Spleen (tissue), 11 donors: ENCODE measurements around the gene NOTCH1. TPM values are rescaled to one million over a fixed set of nuclear protein-coding genes. Genes with fewer than 3 reads are reported as not detected.

Experiments
- DNase-seq: peaks from one replicate; pipeline ENCODE4 v3.0.0-alpha.2; 2020
- H3K27ac ChIP-seq, 8 donors: fragments of 200-600 bp; sonication (generic) in 7 of 8; 1 replicate in 4 of 8; 2 replicates in 4 of 8; pipeline versions ENCODE4 v1.5.0 to v1.8.0; 2016 to 2021; ENCODE audit warnings: inconsistent platforms in 4 of 8, mild to moderate bottlenecking in 4 of 8, moderate library complexity in 1 of 8
- H3K27me3 ChIP-seq, 7 donors: fragments of 200-600 bp; sonication (generic) in 6 of 7; replicated peaks in 1 of 7; 1 replicate in 4 of 7; 2 replicates in 3 of 7; pipeline versions ENCODE4 v1.5.0 to v1.8.0; 2016 to 2021; ENCODE audit warnings: inconsistent platforms in 3 of 7, mild to moderate bottlenecking in 1 of 7
- H3K36me3 ChIP-seq, 6 donors: fragments of 200-600 bp; sonication (generic) in 5 of 6; 1 replicate in 4 of 6; 2 replicates in 2 of 6; pipeline versions ENCODE4 v1.5.0 to v1.8.0; 2016 to 2021; ENCODE audit warnings: inconsistent platforms in 2 of 6
- H3K4me1 ChIP-seq, 6 donors: fragments of 200-600 bp; sonication (generic) in 5 of 6; 1 replicate in 3 of 6; 2 replicates in 3 of 6; pipeline versions ENCODE4 v1.5.0 to v1.8.0; 2016 to 2021; ENCODE audit warnings: inconsistent platforms in 3 of 6
- H3K4me3 ChIP-seq, 8 donors: fragments of 200-600 bp; sonication (generic) in 7 of 8; 1 replicate in 4 of 8; 2 replicates in 4 of 8; pipeline versions ENCODE4 v1.5.0 to v1.8.0; 2016 to 2021; ENCODE audit warnings: inconsistent platforms in 4 of 8, mild to moderate bottlenecking in 4 of 8, moderate library complexity in 2 of 8
- H3K9me3 ChIP-seq, 8 donors: fragments of 200-600 bp; sonication (generic) in 7 of 8; 1 replicate in 4 of 8; 2 replicates in 4 of 8; pipeline versions ENCODE4 v1.5.0 to v1.8.0; 2016 to 2021; ENCODE audit warnings: inconsistent platforms in 4 of 8
- CTCF ChIP-seq, 11 experiments: fragments of 200-600 bp in 7 of 11; fragments of 450-650 bp in 4 of 11; sonication (generic) in 4 of 11; IDR thresholded peaks in 8 of 11; conservative IDR thresholded peaks in 3 of 11; 1 replicate in 7 of 11; 2 replicates in 4 of 11; pipeline versions ENCODE4 v1.4.0 to v1.8.0; 2016 to 2021; ENCODE audit warnings: antibody characterized with exemption in 11 of 11, inconsistent platforms in 4 of 11, mild to moderate bottlenecking in 1 of 11
- POLR2A ChIP-seq, 3 donors: fragments of 450-650 bp; IDR thresholded peaks; one replicate each; pipeline ENCODE4 v1.5.1; 2017; ENCODE audit warnings: antibody characterized with exemption in 3 of 3, mild to moderate bottlenecking in 1 of 3
- POLR2AphosphoS5 ChIP-seq, 3 donors: sonication (generic); formaldehyde crosslinking; IDR thresholded peaks; one replicate each; pipeline ENCODE4 v1.5.1; 2017; ENCODE audit warnings: antibody characterized with exemption in 3 of 3
- WGBS, 5 donors: extraction: QIAGEN DNeasy Blood & Tissue Kit in 3 of 5; methylation state at CpG; one replicate each; pipeline versions ENCODE4 v1.1.5 to v1.1.7; 2013 to 2018; 5-methylcytosine and 5-hydroxymethylcytosine counted together
- intact Hi-C: fragments of 100-400 bp; cut with DNase I; formaldehyde crosslinking; loops from one replicate; pipeline ENCODE4 v1.15.0; 2023; ENCODE audit warnings: low total_unique reads
- polyA plus RNA-seq, 3 donors: library from polyadenylated mRNA; stranded (reverse); fragments of 200-250 nt; gene quantifications; one replicate each; pipeline ENCODE4 v1.2.1, GENCODE V29; 2013
- total RNA-seq, 7 donors: library from RNA; depleted of rRNA in 3 of 7; stranded (reverse); fragments of >200 nt in 3 of 7; fragmentation: NEBNext Ultra II Directional in 4 of 7; extraction: Animal tissue kit (Norgen Biotek cat#: 25700) in 4 of 7; gene quantifications; one replicate each; pipeline versions ENCODE4 v1.1.0 to v1.2.1, GENCODE V29; 2016 to 2021
- donor health status: healthy with polysubstance abuse.
- donor health status: DM: no; HTN: no; CAD: no; lungs with moderate emphysema.
- donor health status: DM: no; HTN: no; CAD: no.
- donor health status: Bipolar disorder and iron deficiency.
- donor health status: healthy.
- donor health status: DM: no; HTN: no; CAD: no.
- donor health status: DM: yes; HTN: yes; CAD: no.

Gene NOTCH1
- total and polyA plus RNA-seq, 10 donors: 4.9 to 140 (median 93.9) TPM

- Histone ChIP-seq H3K36me3 (peaks cover 0 to 42% (median 19%) of the 10 kb centered on the region in 6 donors), H3K9me3 (no peaks in the 10 kb centered on the region), H3K4me3 (peak overlapping the region in 7 of 8 donors; percentile 82 to 97 (median 86)), H3K27ac (peak overlapping the region in 7 of 8 donors; percentile 96 to 100 (median 99)), H3K27me3 (no peaks in the 10 kb centered on the region), H3K4me1 (peaks cover 31 to 79% (median 65%) of the 10 kb centered on the region in 6 donors)
- no peak for DNase-seq
- TF ChIP-seq CTCF (IDR thresholded peaks at IDR 0.05 in 8 of 11, conservative IDR thresholded peaks at IDR 0.05 in 3 of 11) (no peak), POLR2A (IDR thresholded peaks at IDR 0.05) (no peak), POLR2AphosphoS5 (IDR thresholded peaks at IDR 0.05) (no peak)
- intact Hi-C loops: loop anchor here (10.0 kb wide), 1 partner anchor 53 kb away; no protein-coding TSS in a partner anchor
- 29 to 45% (median 43%) methylated on average over 5 of the region's 5 CpGs for WGBS, 5 donors
These were observed 64.3 kb downstream of the NOTCH1 start for GRCh38 chr9:136481558-136481957.

- Histone ChIP-seq H3K27me3 (no peaks in the 10 kb centered on the region), H3K4me3 (no peak overlapping the region), H3K27ac (no peak overlapping the region), H3K36me3 (peaks cover 3 to 92% (median 69%) of the 10 kb centered on the region in 6 donors), H3K9me3 (no peaks in the 10 kb centered on the region), H3K4me1 (peaks cover 4 to 62% (median 40%) of the 10 kb centered on the region in 6 donors)
- WGBS, 5 donors: 92 to 96% (median 93%) methylated on average over 21 to 25 of the region's 25 CpGs
- intact Hi-C loops: no loop called here
- DNase-seq: no peak
- TF ChIP-seq CTCF (IDR thresholded peaks at IDR 0.05 in 8 of 11, conservative IDR thresholded peaks at IDR 0.05 in 3 of 11) (no peak), POLR2AphosphoS5 (IDR thresholded peaks at IDR 0.05) (peak in 1 of 3 donors; percentile 12)
These were observed 69.3 kb downstream of the NOTCH1 start for GRCh38 chr9:136476369-136477150.

GRCh38 chr9:136474974-136475865 lies 70.6 kb downstream of the NOTCH1 start:
- H3K9me3 ChIP-seq: no peaks in the 10 kb centered on the region
- TF ChIP-seq POLR2AphosphoS5 (IDR thresholded peaks at IDR 0.05) (peak; percentile 8 to 55 (median 24)), POLR2A (IDR thresholded peaks at IDR 0.05) (no peak)
- 93 to 96% (median 95%) methylated on average over 22 to 34 of the region's 34 CpGs for WGBS, 5 donors
- no peak for DNase-seq
- no peak overlapping the region for H3K27ac ChIP-seq
- peaks cover 3 to 100% (median 83%) of the 10 kb centered on the region in 6 donors for H3K36me3 ChIP-seq
- intact Hi-C loops: no loop called here
- H3K4me3 ChIP-seq: no peak overlapping the region
- peaks cover 0 to 54% (median 28%) of the 10 kb centered on the region in 6 donors for H3K4me1 ChIP-seq
- H3K27me3 ChIP-seq: no peaks in the 10 kb centered on the region

GRCh38 chr9:136474021-136474640 lies 71.7 kb downstream of the NOTCH1 start:
- Histone ChIP-seq H3K4me3 (no peak overlapping the region), H3K27ac (no peak overlapping the region), H3K27me3 (no peaks in the 10 kb centered on the region), H3K36me3 (peaks cover 3 to 100% (median 92%) of the 10 kb centered on the region in 6 donors), H3K9me3 (no peaks in the 10 kb centered on the region), H3K4me1 (peaks cover 0 to 48% (median 22%) of the 10 kb centered on the region in 6 donors)
- intact Hi-C loops: no loop called here
- TF ChIP-seq CTCF (IDR thresholded peaks at IDR 0.05 in 8 of 11, conservative IDR thresholded peaks at IDR 0.05 in 3 of 11) (no peak), POLR2AphosphoS5 (IDR thresholded peaks at IDR 0.05) (peak in 2 of 3 donors; percentile 33 to 72), POLR2A (IDR thresholded peaks at IDR 0.05) (no peak)
- WGBS, 5 donors: 93 to 96% (median 93%) methylated on average over 24 to 27 of the region's 27 CpGs
- DNase-seq: no peak
